Midbrain (tissue), 1 donor: Measurements from ENCODE around the gene GNAQ.

ENCODE experiments used
- DNase-seq: peaks from one replicate; lab custom pipeline; 2025; lab: John Stamatoyannopoulos, UW

Gene GNAQ

DNA sequence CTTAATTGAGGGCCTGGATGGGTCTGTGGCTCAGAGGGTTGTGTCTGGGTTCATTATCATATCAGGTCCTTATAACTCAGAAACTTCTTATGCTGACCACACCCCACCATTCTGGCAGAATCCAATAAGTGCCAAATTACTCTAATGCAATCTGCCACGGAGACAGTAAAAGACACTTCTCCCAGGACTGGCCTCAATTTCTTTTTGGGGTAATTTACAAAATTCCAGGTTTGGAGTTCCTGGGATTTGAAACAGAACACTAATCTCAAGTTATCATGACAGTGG lies 187.8 kb downstream of the GNAQ start:
- no peak for DNase-seq

GRCh38 chr9:77843076-77843870 lies 188.3 kb downstream of the GNAQ start:
- DNase-seq: no peak

- DNase-seq: peak; percentile 60
These were observed 189.7 kb downstream of the GNAQ start for GRCh38 chr9:77841739-77842386.

- no peak for DNase-seq
These were observed 192.0 kb downstream of the GNAQ start for GRCh38 chr9:77839459-77840140.

GRCh38 chr9:77838986-77839385 lies 192.6 kb downstream of the GNAQ start:
- DNase-seq: no peak

DNA sequence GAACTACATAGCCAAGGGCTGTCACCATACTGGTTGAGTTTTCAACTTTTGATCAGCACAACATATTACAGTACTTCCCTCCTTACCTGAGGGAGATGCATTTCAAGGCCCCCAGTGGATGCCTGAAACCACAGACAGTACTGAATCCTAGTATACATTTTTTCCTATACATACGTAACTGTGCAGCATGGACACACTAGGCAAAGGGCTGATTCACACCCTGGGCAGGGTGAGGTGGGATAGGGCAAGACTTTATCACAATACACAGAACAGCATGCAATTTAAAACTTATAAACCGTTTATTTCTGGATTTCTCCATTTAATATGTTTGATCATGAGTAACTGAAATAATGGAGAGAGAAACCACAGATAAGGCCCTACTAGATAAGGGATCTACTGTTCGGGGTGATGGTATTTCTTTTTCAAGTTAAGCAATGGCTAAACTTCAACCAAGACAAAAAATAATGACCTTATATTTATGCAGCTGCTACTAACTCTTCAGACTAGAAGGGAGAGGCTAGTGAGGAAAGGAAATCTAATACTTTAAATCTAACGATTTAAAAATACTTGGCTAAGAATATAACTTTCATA lies 196.6 kb downstream of the GNAQ start:
- DNase-seq: no peak

DNA sequence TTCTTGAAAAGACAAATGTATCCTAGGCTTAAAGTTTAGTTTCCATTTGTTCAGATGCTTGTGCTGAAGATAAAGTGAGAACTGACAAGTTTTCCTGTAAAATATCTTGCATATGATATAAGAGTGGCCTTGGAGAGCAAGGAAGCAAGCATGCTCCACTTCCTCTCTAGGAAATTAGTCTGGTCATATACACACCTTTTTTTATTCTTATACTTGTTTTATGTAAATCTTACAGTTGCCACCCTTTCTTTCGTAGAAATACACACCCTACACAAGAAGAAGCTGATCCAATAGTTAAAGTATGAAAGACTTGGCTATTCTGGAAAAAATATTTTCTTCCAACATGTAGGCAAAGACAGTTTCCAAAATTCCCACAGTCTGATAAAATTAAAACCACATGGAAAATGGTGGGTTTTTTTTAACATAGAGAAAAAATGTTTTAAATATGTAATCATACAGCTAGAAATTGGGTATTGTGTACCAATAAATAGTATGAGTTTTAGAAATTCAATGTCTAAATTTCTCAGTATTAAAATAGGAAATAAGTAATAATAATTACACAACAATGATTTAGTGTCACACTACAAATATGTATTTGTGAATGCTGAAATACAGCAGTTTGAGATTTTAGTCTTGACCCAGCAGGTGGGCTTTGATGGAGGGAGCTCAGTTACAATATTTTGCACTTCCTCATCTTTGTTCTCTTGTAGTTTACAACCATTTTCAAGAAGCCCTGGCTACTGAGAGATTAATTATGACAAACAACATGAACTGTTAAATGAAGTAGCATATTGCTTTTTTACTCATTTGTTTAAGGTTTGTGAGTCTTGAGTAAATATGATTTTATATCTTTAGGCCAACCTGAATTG lies 197.8 kb downstream of the GNAQ start:
- no peak for DNase-seq

DNA sequence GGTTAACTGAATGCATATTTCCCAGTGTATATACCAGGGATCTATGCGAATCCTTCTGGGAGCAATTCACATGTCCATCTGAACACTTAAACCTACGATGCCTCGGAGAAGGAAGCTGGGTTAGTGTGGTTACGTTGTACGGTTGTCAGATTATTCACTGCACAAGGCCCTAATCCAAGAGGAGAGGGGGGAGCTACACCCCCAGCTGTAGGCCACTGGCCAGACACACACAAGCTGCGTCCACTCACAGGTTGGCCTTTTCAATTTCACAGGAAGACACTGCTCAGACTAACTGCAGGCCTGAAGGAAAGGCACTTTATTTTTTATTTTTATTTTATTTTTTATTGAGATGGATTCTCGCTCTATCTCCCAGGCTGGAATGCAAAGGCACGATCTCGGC lies 199.0 kb downstream of the GNAQ start:
- DNase-seq: no peak

DNA sequence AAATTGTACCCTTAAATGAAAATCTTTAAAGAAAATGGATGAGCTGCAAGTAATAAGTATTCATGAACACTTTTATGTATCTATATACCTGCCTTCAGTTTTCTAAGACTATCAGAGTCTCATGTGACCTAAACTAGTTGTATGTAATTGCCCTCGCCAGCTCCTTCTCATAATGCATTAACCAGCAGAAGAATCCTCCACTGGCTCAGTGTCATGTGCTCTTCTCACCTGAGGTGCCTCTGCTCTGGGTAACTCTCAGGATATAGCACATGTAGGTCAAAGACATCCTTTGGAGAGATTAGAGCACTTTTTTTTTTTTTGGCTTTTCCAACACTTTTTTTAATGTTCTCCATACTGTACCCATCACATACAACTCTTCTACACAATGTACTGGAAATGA lies 199.8 kb downstream of the GNAQ start:
- DNase-seq: no peak

- no peak for DNase-seq
These were observed 200.9 kb downstream of the GNAQ start for GRCh38 chr9:77830618-77831285.

DNA sequence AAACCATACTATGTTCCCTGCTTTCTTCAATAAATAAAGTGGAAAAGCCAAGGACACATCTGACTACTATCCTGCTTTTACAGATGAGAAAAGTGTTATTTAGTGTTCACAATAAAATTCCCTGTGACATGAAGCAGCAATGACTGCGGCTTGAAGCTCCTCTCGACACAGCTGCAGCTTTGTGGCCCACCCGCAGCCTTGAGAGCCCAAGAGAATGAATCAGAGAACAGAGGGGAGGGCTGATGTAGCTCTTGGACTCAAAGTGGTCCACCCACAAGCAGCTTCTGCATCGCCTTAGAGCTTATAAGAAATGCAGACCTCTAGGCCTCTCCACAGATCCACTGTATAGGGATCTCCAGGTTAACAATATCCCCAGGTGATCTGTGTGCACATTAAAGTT lies 202.2 kb downstream of the GNAQ start:
- DNase-seq: no peak

DNA sequence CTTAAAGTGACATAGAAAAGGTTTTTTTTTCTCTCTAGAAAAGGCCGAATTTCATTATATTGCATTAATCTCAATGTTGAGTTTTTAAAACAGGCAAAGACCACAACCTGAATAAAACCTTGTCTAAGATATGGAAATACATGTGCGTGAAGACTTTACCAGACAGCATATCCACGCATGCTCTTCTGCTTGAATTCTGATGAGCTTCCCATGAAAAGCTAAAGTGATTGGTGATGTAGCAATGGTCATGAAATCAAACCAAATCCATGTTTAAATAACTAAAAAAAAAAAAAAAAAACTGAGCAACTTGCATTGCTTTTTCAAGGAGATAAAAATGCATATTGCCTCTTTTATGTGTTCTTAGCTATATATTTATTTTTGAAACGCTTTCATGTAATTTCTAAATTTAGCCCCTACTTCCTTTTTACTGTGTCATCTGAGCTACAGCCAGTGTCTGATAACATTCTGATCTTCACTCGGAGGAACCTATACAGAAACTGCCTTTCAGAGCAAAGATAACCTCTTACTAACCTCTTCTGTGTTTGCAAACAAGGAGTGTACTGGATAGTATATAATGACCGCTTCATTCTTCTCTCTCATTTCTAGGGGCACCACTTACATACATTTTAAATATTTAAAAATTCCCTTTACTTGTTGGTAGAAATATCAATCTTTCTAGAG lies 204.4 kb downstream of the GNAQ start:
- DNase-seq: peak; percentile 32

DNA sequence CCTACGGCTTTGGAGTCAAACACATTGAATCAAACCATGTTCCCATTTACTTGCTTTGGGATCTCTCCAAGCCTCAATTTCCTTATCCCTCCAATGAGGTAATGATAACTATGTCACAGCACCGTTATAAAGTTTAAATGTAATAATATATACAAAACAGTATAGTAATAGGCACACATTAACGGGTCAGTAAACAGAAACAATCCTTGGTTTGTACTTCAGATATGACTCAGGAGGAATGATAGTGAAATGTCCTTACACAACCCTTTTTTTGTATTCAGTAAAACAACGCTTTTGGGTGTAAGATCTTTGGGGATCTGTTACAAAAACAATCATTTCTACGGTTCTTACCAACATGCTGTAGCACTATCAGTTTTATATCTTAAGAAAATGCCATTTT lies 205.0 kb downstream of the GNAQ start:
- DNase-seq: no peak

- no peak for DNase-seq
These were observed 205.5 kb downstream of the GNAQ start for GRCh38 chr9:77826116-77826515.

- no peak for DNase-seq
These were observed 206.2 kb downstream of the GNAQ start for GRCh38 chr9:77825361-77825760.

GRCh38 chr9:77820293-77820954 lies 211.2 kb downstream of the GNAQ start:
- DNase-seq: no peak

- no peak for DNase-seq
These were observed 212.0 kb downstream of the GNAQ start for GRCh38 chr9:77819657-77820056.

DNA sequence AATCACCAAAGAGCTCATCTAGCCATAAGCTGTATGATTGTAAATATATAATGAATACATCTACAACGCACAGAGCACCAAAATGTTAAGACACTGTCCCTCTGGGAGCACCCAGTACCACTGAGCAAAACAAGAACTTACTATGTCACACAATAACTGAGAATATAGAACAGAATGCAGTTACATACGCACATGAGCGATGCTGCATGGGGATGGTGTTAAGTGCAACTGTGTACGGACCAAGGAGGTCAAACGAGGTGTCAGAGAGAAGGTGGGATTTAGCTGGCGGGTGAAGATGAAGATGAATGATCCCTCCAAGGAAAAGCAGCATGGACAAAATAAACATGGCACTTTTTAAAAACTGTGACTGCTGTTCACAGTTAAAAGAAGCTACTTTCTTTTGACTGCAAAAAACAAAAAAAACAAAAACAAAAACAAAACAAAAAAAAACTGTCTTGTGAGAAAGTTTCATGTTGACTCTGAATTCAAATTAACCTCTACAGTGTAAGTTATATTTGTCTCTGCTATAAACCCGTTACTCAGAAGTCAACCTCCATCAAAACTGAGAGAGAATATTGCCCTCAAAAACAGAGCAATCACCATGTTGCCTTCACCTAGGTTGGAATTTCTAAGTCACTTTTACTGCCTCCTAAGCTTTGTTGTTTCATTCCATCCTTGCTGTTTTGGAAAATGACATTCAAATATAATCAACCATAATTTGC lies 213.9 kb downstream of the GNAQ start:
- no peak for DNase-seq

- no peak for DNase-seq
These were observed 214.8 kb downstream of the GNAQ start for GRCh38 chr9:77816641-77817341.
